ENCODE data around the gene NBDY.
A peak's percentile ranks its signal among the peaks of the same experiment; 100 is the strongest.
"Not testable (repeated sequence)": the region's sequence is repeated elsewhere in the genome, so short reads cannot be mapped to it uniquely, and the experiment has no call there.

NBDY gene

GRCh38 chrX:56764975-56765791 lies 36.1 kb downstream of the NBDY start:
- no peak for DNase-seq

- DNase-seq = no peak
Observed at GRCh38 chrX:56765811-56766553, 36.9 kb downstream of the NBDY start.

DNA sequence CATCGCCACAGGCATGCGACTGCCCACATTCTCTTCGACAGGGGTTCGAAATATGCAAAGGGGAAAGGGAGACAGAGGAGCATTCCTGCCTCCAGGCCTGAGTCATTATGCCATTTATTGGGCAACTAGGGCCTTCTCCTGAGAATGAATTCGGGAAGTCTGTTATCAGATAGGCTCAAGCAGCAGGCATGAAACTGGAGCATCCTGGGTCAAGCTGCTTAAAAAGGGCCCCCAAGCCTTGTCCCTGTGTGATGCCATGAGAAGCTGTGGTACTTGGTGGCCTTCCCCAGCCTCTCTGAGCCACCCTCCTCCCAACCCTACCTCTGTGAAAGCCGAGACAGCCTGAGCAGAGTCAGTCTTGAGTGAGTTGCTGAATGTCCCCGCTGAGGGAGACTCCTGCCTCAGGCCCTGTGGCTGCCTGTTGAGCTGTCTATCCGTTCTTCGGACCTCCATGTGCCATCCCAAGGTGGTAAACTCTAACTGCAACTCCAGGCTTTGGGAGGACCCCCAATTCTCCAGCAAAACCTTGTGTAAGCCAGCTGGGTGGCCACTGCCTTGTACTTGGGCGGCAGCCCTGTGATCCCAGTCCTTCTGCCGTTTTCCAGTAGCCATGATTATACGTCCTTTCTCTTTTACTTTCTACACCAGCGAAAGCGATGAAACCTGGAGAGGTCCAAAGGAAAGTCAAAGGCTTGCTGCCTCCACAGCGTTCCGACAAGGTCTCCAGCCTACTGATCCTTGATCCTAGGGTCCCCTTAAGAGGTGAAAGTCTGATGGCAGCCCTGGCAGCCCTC lies 37.7 kb downstream of the NBDY start:
- DNase-seq = no peak

DNA sequence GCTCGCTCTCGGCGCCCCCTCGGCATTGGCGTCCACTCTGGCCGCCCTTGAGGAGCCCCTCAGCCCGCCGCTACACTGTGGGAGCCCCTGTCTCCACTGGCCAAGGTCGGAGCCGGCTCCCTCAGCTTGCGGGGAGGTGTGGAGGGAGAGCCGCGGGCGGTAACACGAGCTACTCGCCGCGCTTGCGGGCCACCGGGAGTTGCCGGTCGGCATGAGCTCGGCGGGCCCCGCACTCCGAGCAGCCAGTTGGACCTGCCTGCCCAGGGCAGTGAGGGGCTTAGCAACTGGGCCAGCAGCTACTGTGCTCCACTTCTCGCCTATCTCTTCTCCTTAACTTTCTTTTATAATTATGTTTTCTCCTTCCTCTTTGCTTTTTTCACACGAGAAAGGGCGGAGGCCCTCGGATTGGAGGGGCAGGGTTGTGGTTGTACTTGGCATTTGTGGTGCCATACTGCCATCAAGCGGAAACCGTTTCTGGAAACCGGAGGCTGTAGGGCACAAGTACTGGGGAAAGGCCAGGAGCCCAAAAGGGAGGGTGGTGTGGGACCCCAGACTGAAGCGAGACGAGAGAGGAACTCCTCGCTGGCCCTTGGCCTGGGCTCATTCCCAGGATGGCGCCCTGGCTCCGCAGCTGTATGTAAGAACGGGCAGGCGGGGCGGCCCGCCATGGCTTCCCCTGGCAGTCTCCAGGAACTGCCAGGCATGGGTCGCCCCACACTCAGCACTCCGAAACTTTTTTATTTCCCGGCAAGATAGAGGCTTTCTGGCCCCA lies 38.5 kb downstream of the NBDY start:
- peak; percentile 24 for DNase-seq

GRCh38 chrX:56768120-56768660 lies 39.1 kb downstream of the NBDY start:
- not testable (repeated sequence) for DNase-seq

DNA sequence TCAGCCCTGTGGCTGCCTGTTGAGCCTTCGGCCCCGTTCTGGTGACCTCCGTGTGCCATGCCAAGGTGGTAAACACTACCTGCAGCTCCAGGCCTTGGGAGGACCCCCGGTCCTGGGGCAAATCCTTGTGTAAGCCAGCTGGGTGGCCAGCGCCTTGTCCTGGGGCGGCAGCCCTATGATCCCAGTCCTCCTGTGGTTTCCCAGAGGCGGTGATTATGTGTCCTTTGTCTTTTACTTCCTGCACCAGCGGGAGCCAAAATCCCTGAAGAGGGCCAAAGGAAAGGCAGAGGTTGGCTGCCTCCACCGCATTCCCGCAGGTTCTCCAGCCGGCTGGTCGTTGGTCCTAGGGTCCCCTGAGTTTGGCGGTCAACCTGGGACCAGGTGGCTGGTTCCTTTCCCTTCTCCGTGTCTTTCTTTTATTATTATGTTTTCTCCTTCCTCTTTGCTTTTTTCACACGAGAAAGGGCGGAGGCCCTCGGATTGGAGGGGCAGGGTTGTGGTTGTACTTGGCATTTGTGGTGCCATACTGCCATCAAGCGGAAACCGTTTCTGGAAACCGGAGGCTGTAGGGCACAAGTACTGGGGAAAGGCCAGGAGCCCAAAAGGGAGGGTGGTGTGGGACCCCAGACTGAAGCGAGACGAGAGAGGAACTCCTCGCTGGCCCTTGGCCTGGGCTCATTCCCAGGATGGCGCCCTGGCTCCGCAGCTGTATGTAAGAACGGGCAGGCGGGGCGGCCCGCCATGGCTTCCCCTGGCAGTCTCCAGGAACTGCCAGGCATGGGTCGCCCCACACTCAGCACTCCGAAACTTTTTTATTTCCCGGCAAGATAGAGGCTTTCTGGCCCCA lies 43.9 kb downstream of the NBDY start:
- DNase-seq = not testable (repeated sequence)

- DNase-seq = not testable (repeated sequence)
Observed at GRCh38 chrX:56773522-56774060, 44.5 kb downstream of the NBDY start.

GRCh38 chrX:56778099-56778923 lies 49.3 kb downstream of the NBDY start:
- DNase-seq = not testable (repeated sequence)

GRCh38 chrX:56778924-56779468 lies 50.0 kb downstream of the NBDY start:
- DNase-seq = not testable (repeated sequence)

DNA sequence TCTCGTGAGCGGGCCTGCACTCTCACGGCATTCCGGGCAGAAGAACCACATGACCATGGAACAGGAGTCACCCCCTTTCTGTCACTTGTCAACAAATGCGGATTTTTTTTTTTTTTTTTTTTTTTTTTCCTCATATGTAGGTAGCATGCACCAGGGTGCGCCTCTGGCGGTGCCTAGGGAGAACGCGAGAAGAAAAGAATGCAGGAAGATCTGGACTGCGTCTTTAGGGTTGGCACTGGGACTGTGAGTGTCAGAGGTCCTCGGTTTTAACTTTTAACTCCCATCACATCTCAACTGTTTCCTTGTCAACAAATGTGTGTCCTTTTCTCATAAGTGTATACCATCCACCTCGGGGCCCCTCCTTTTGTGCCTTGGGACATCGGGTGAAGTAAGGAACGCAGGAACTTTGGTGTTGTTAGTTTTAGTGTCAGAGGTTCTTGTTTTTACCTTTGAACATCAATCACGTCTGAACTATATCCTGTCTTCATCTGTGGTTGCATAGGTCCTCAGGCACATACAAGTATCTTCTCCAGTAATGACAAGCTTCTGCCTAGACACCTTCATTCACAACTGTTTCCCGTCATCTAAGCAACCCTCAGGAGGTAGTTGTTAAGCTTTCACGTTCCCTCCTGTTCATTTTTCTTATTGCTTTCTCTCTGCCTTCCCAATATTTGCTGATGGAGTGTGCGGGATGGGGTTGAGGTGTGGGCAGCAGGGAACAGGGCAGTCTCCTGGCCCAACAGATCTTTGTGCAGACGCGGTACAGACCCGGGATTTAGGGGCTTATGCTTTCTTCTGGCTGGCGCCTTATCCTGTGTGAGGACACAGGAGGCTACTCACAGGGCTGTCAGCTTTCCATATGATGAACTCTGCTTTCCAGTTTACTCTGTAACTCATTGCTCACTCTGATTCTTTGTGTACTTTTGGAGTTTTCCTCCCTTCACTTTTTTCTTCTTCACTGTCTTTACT lies 51.9 kb downstream of the NBDY start:
- DNase-seq = not testable (repeated sequence)

DNA sequence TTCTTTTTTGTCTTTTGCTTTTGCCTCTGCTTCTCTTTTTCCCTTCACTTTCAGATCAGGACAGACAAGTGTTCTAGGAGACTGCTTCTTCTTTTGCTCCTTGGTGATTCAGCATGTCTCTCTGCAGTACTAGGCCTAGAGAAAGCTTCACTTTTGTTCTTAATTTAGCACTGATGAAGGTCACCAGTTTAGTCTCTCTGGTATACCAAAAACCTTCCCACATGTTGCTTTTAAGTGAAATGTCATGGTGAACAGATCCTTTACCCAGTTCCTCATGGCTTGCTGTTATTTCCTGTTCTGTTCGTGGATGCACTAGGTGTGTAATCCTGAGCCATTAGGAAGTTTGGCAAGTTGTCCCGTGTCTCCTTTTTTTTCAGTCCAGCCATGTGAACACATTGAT lies 53.3 kb downstream of the NBDY start:
- DNase-seq = no peak

GRCh38 chrX:56782791-56783449 lies 53.9 kb downstream of the NBDY start:
- DNase-seq = no peak

DNA sequence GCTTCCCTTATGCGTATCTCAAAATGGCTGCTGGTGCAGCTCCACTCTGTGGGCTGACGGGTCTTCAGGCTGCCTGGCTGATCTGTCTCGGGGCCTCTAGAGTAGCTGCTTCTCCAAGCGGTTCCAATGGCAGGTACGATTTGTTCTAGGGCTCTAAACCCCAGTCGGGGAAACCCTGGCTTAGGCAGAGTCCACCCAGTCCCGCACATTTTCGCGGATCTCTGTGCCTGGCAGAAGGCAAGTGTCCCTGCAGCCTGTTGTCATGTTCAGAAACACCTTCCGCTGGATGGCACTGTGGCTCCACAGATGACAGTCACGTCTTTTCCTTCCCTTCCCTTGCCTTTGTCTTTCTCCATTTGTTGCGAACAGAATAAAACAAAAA lies 54.4 kb downstream of the NBDY start:
- DNase-seq = peak; percentile 71

DNA sequence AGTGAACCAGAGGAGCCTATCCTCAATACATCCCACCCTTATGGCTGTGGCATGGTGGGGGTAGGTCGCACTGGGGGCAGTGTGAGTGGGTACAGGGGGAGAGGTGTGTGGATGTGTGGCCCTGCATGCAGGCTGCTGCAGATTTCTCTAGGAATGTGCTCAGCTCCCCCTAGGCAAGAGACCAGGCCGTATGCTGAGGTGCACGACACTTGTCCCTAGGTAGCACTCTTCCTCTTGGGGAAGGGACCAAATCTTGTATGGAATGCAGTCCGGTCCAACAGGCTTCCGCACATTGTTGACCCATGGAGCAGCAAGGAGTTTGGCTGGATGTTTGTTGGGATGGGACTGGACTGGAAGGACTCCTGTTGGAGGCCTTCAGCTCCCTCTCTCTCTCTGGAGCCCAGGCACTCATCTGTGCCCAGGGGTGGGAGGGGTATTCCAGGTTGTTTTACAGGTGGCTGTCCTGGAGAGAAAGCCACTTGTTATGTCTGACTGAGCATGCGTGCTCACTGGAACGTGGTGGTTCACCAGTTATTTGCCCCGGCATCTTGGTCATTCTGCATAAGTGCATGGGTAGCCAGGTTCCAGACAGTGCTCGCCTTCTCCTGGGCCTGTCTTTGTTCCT lies 55.1 kb downstream of the NBDY start:
- no peak for DNase-seq

GRCh38 chrX:56784666-56785065 lies 55.6 kb downstream of the NBDY start:
- DNase-seq = no peak

DNA sequence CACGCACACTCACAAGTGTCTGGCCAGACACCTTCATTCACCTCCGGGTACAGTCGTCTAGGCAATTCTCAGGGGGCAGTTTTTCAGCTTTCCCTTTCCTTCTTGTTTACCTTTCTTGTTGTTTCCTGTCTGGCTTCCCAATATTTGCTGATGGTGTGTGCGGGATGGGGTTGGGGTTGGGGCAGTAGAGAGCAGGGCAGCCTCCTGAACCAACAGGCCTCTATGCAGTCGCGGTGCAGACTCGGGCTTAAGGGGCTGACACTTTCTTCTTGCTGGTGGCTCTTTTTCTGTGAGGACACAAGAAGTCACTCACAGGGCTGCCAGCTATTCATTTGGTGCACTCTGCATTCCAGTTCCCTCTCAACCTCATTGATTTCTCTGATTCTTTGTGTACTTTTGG lies 56.4 kb downstream of the NBDY start:
- DNase-seq = no peak
